WTC11 (cell line): ENCODE data around the gene R3HDM1. TPM values are rescaled to one million over a fixed set of nuclear protein-coding genes. Genes with fewer than 3 reads are reported as not detected.

ENCODE experiments used
- ATAC-seq: fragments of 200-7000 bp; cut with Tn5 transposase; 2 replicates; pipeline ENCODE4 v1.10.0; 2021; ENCODE audit warnings: mild to moderate bottlenecking, moderate library complexity
- CTCF ChIA-PET: fragments of 300-600 bp; sonication (Branson Sonifier 250); formaldehyde crosslinking; loops from one replicate; lab custom pipeline; 2021; ENCODE audit warnings: antibody characterized with exemption; lab: Charles Lee
- POLR2A ChIA-PET: fragments of 350-600 bp; sonication (Branson Sonifier 250); formaldehyde crosslinking; loops from one replicate; lab custom pipeline; 2021; ENCODE audit warnings: antibody characterized with exemption; lab: Charles Lee
- DNase-seq: peaks from one replicate; pipeline ENCODE4 v3.0.0; 2021; ENCODE audit warnings: low spot score
- H3K27ac Mint-ChIP-seq: 2 replicates; pipeline ENCODE4 v1.8.0; 2021; ENCODE audit warnings: mixed read lengths
- H3K27me3 Mint-ChIP-seq: 2 replicates; pipeline ENCODE4 v1.8.0; 2021; ENCODE audit warnings: low read depth, mild to moderate bottlenecking, moderate library complexity, mixed read lengths
- H3K36me3 Mint-ChIP-seq: 2 replicates; pipeline ENCODE4 v1.8.0; 2021; ENCODE audit warnings: mixed read lengths
- H3K4me1 Mint-ChIP-seq: 2 replicates; pipeline ENCODE4 v1.8.0; 2022; ENCODE audit warnings: mixed read lengths
- H3K4me3 Mint-ChIP-seq: 2 replicates; pipeline ENCODE4 v1.8.0; 2021; ENCODE audit warnings: mild to moderate bottlenecking, moderate library complexity, mixed read lengths
- H3K9me3 Mint-ChIP-seq: 2 replicates; pipeline ENCODE4 v1.8.0; 2021; ENCODE audit warnings: mixed read lengths
- AFF4 ChIP-seq: sonication (generic); formaldehyde crosslinking; IDR thresholded peaks from 2 replicates; pipeline ENCODE4 v1.8.1; 2023; ENCODE audit warnings: mild to moderate bottlenecking, missing genetic modification reagents, borderline replicate concordance
- ARID4B ChIP-seq: sonication (generic); formaldehyde crosslinking; IDR thresholded peaks from 2 replicates; pipeline ENCODE4 v1.8.0; 2023; ENCODE audit warnings: missing genetic modification reagents, mild to moderate bottlenecking, borderline replicate concordance
- ATF1 ChIP-seq: sonication (generic); formaldehyde crosslinking; IDR thresholded peaks from 2 replicates; pipeline ENCODE4 v1.8.1; 2023; ENCODE audit warnings: mild to moderate bottlenecking, moderate library complexity, missing genetic modification reagents
- CBFB ChIP-seq: sonication (generic); formaldehyde crosslinking; IDR thresholded peaks from 2 replicates; pipeline ENCODE4 v1.8.1; 2022; ENCODE audit warnings: mild to moderate bottlenecking, low read depth, missing genetic modification reagents
- E2F5 ChIP-seq: sonication (generic); formaldehyde crosslinking; IDR thresholded peaks from 2 replicates; pipeline ENCODE4 v1.8.1; 2022; ENCODE audit warnings: mild to moderate bottlenecking, moderate library complexity, missing genetic modification reagents
- EMX1 ChIP-seq: fragments of 250-450 bp; sonication (Bioruptor Pico); IDR thresholded peaks from 2 replicates; pipeline ENCODE4 v1.8.0; 2021; ENCODE audit warnings: mild to moderate bottlenecking
- IRF1 ChIP-seq: sonication (generic); formaldehyde crosslinking; IDR thresholded peaks from 2 replicates; pipeline ENCODE4 v1.8.0; 2023; ENCODE audit warnings: missing genetic modification reagents
- MAX ChIP-seq: sonication (generic); formaldehyde crosslinking; IDR thresholded peaks from 2 replicates; pipeline ENCODE4 v1.8.0; 2022; ENCODE audit warnings: mild to moderate bottlenecking, missing genetic modification reagents
- PRDM15 ChIP-seq: sonication (generic); formaldehyde crosslinking; IDR thresholded peaks from 2 replicates; pipeline ENCODE4 v1.8.0; 2022; ENCODE audit warnings: missing genetic modification reagents
- SP1 ChIP-seq: sonication (generic); formaldehyde crosslinking; conservative IDR thresholded peaks from 2 replicates; pipeline ENCODE4 v1.8.1; 2022; ENCODE audit warnings: missing genetic modification reagents
- TCF7 ChIP-seq: sonication (generic); formaldehyde crosslinking; IDR thresholded peaks from 2 replicates; pipeline ENCODE4 v1.8.0; 2022; ENCODE audit warnings: mild to moderate bottlenecking, low read depth, missing genetic modification reagents, moderate library complexity
- TEAD1 ChIP-seq: sonication (generic); formaldehyde crosslinking; IDR thresholded peaks from 2 replicates; pipeline ENCODE4 v1.8.0; 2022; ENCODE audit warnings: mild to moderate bottlenecking, missing genetic modification reagents
- TEAD4 ChIP-seq: sonication (generic); formaldehyde crosslinking; IDR thresholded peaks from 2 replicates; pipeline ENCODE4 v1.8.0; 2022; ENCODE audit warnings: mild to moderate bottlenecking, missing genetic modification reagents
- ZNF396 ChIP-seq: fragments of 250-450 bp; sonication (Bioruptor Pico); IDR thresholded peaks from 2 replicates; pipeline ENCODE4 v1.8.0; 2021; ENCODE audit warnings: mild to moderate bottlenecking, moderate library complexity, borderline replicate concordance
- ZNF425 ChIP-seq: fragments of 250-450 bp; sonication (Bioruptor Pico); conservative IDR thresholded peaks from 2 replicates; pipeline ENCODE4 v1.9.0; 2021; ENCODE audit warnings: mild to moderate bottlenecking
- ZNF671 ChIP-seq: fragments of 250-450 bp; sonication (Bioruptor Pico); IDR thresholded peaks from 2 replicates; pipeline ENCODE4 v1.8.0; 2021; ENCODE audit warnings: mild to moderate bottlenecking
- ZSCAN18 ChIP-seq: fragments of 250-450 bp; sonication (Bioruptor Pico); IDR thresholded peaks from 2 replicates; pipeline ENCODE4 v2.1.2; 2022; ENCODE audit warnings: mild to moderate bottlenecking, moderate library complexity
- total RNA-seq: library from RNA; stranded (reverse); gene quantifications from 3 replicates; pipeline ENCODE4 v1.2.3, GENCODE V29; 2021

Gene R3HDM1
- total RNA-seq, 1 experiment from 2014 or later = 58.4 TPM

- no peaks in the 10 kb centered on the region for H3K4me1 Mint-ChIP-seq
- ChIA-PET CTCF (interaction anchor here (0.5 to 1.3 kb wide), 2 partner anchors 23 to 223 kb away, joined by 3 to 5 read pairs; no protein-coding TSS in a partner anchor), POLR2A (no interaction called here)
- H3K9me3 Mint-ChIP-seq = peaks cover 3% of the 10 kb centered on the region
- no peaks in the 10 kb centered on the region for H3K27me3 Mint-ChIP-seq
- H3K4me3 Mint-ChIP-seq = no peak overlapping the region
- no peaks in the 10 kb centered on the region for H3K36me3 Mint-ChIP-seq
- no peak overlapping the region; the same call in 1 of the 2 replicates for H3K27ac Mint-ChIP-seq
- ATAC-seq = no peak
- no peak for DNase-seq
- TF ChIP-seq TEAD1 (CRISPR knock-in tag) = no peak
- no peak for TF ChIP-seq ZSCAN18 (CRISPR knock-in tag)
- no peak for TF ChIP-seq E2F5
- TF ChIP-seq MAX (CRISPR knock-in tag) = no peak
- TF ChIP-seq ZNF671 (CRISPR knock-in tag) = no peak
- no peak for TF ChIP-seq TCF7
- TF ChIP-seq TEAD4 (CRISPR knock-in tag) = no peak
- TF ChIP-seq ZNF425 (CRISPR knock-in tag) = no peak
- no peak for TF ChIP-seq EMX1 (CRISPR knock-in tag)
- TF ChIP-seq ATF1 = no peak
- TF ChIP-seq PRDM15 = no peak
- TF ChIP-seq ARID4B = no peak
- TF ChIP-seq SP1 (CRISPR knock-in tag) = no peak
- no peak for TF ChIP-seq CBFB (CRISPR knock-in tag)
- no peak for TF ChIP-seq AFF4
- no peak for TF ChIP-seq ZNF396 (CRISPR knock-in tag)
- no peak for TF ChIP-seq IRF1 (CRISPR knock-in tag)
Observed at GRCh38 chr2:135732561-135732960, 201.3 kb downstream of the R3HDM1 start.
